Activated T-helper 1 cell treated with Interleukin-2 at 50 U/mL for 16 hours (primary cell): ENCODE results near the gene ZNF345.

Source experiments
- DNase-seq: peaks from one replicate; pipeline ENCODE4 v3.0.0-alpha.2; 2020; ENCODE audit warnings: low read depth

The ZNF345 gene

GRCh38 chr19:36916991-36917390, 66.3 kb downstream of the ZNF345 start:
- no peak for DNase-seq

GRCh38 chr19:36918090-36918489, 67.4 kb downstream of the ZNF345 start:
- DNase-seq, result no peak
